ENCODE results near the gene EPB41L3.

- TF ChIP-seq CTCF (IDR thresholded peaks at IDR 0.05): no peak
- TF ChIP-seq POLR2A (IDR thresholded peaks at IDR 0.05): no peak
Observed at GRCh38 chr18:5532066-5532465, 11.7 kb downstream of the EPB41L3 start.

Measured in esophagus squamous epithelium (tissue), 4 donors.